GM21447 (cell line): ENCODE measurements around the gene ZNF232.
"Not testable (repeated sequence)": the region's sequence is repeated elsewhere in the genome, so short reads cannot be mapped to it uniquely, and the experiment has no call there.

Source experiments
- ATAC-seq: cut with Tn5 transposase; IDR thresholded peaks from one replicate; pipeline ENCODE4 v1.9.1; 2021; ENCODE audit not compliant: unreplicated experiment

The ZNF232 gene

GRCh38 chr17:5130261-5130660 is 18.6 kb upstream of the ZNF232 start:
- not testable (repeated sequence) for ATAC-seq

- ATAC-seq, result not testable (repeated sequence)
Observed at GRCh38 chr17:5129770-5130169, 18.1 kb upstream of the ZNF232 start.

GRCh38 chr17:5128905-5129535 is 17.3 kb upstream of the ZNF232 start:
- ATAC-seq, result no peak

GRCh38 chr17:5128387-5128786 is 16.7 kb upstream of the ZNF232 start:
- ATAC-seq, result not testable (repeated sequence)

- ATAC-seq, result no peak
Observed at GRCh38 chr17:5127910-5128309, 16.2 kb upstream of the ZNF232 start.

- ATAC-seq, result no peak
Observed at GRCh38 chr17:5126719-5127488, 15.2 kb upstream of the ZNF232 start.

- not testable (repeated sequence) for ATAC-seq
Observed at GRCh38 chr17:5124896-5125295, 13.2 kb upstream of the ZNF232 start.

GRCh38 chr17:5124125-5124760 is 12.6 kb upstream of the ZNF232 start:
- ATAC-seq, result not testable (repeated sequence)

- ATAC-seq, result no peak
Observed at GRCh38 chr17:5123343-5124124, 11.9 kb upstream of the ZNF232 start.

- ATAC-seq, result no peak
Observed at GRCh38 chr17:5122586-5123342, 11.1 kb upstream of the ZNF232 start.

GRCh38 chr17:5122056-5122455 is 10.4 kb upstream of the ZNF232 start:
- not testable (repeated sequence) for ATAC-seq

GRCh38 chr17:5121186-5121841 is 9.6 kb upstream of the ZNF232 start:
- no peak for ATAC-seq

GRCh38 chr17:5120436-5121185 is 8.9 kb upstream of the ZNF232 start:
- ATAC-seq, result not testable (repeated sequence)

- no peak for ATAC-seq
Observed at GRCh38 chr17:5120036-5120435, 8.4 kb upstream of the ZNF232 start.

- no peak for ATAC-seq
Observed at GRCh38 chr17:5118219-5118618, 6.5 kb upstream of the ZNF232 start.

GRCh38 chr17:5115673-5116651 is 4.3 kb upstream of the ZNF232 start, which contains the start of gene USP6:
TSS of gene USP6 (plus strand) at chr17:5116032. CDS start at chr17:5130368, 14,336 bp downstream.
- ATAC-seq, result no peak

- no peak for ATAC-seq
Observed at GRCh38 chr17:5110816-5111215, 862 bp downstream of the ZNF232 start.

GRCh38 chr17:5100832-5101231 is 10.8 kb downstream of the ZNF232 start:
- ATAC-seq, result no peak
